ENCODE data around the gene OVAAL.
"Not testable (repeated sequence)": the region's sequence is repeated elsewhere in the genome, so short reads cannot be mapped to it uniquely, and the experiment has no call there.

Gene OVAAL

GRCh38 chr1:180540697-180541594 lies 17.8 kb upstream of the OVAAL start:
- no peak for ATAC-seq

DNA sequence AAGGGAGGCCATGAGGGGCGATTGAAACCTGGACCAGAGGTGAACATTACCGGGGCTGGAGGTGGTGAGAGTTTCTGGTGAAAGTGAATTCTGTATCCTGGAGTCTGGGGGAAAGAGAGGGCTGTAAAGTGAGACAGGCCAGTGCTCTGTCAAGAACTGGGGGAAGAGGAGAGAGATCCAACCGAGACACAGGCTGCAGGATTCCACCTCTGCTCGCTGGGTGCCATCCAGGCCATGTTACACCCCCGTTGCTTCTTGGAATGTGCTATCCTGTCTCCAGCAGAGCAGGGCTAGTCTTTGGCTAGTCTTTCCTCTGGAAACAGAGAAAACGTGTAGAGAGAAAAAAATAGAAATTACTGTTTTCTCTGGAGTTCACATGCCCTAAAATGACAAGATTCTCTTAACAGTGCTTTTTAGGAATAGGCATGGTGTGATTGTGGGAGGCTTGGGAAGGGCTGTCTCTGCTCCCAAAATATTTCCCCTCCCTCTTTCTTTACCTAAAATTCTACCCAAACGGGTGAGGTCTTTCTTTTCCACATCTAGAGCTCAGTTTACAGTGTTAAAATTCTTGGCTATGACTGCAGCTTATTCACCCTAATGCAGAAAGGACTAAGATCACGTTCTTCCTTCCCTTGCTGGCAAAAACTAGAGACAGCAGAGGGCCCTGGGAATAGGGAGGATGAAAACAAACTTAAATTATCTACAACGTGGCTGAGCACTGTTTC lies 16.5 kb upstream of the OVAAL start:
- ATAC-seq: no peak

DNA sequence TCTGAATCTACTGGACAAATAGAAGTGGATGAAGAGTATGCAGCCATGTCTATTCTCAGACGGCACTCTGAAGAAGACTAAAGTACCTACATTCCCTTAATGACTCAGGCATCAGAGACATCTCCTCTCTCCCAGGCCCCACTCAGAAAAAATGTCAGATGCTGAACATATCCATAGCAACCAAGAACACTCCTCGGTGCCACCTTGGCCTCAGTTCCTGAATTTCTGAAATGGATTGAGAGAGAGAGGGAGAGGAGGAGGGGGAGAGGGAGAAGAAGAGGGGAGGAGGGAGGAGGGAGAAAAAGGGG lies 16.0 kb upstream of the OVAAL start:
- no peak for ATAC-seq

GRCh38 chr1:180544050-180544449 lies 14.7 kb upstream of the OVAAL start:
- ATAC-seq: no peak

DNA sequence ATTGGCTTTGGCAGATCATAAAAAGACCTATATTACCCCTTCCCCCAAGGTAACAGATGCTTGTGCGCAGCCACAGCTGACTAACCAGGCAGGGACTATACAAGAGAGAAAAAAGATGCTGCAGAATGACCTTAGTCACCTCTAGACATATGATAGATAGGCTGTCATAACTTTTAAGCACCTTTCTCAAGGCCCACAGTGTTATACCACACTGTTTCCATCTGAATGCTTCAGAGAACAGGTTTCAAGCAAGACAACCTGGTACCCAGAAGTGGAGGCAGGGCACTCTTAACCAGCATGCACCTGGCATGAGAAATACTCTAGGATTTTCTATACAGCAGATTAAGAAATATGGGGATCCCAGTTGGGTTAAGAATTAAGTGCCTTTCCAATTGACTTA lies 12.8 kb upstream of the OVAAL start:
- ATAC-seq: no peak

DNA sequence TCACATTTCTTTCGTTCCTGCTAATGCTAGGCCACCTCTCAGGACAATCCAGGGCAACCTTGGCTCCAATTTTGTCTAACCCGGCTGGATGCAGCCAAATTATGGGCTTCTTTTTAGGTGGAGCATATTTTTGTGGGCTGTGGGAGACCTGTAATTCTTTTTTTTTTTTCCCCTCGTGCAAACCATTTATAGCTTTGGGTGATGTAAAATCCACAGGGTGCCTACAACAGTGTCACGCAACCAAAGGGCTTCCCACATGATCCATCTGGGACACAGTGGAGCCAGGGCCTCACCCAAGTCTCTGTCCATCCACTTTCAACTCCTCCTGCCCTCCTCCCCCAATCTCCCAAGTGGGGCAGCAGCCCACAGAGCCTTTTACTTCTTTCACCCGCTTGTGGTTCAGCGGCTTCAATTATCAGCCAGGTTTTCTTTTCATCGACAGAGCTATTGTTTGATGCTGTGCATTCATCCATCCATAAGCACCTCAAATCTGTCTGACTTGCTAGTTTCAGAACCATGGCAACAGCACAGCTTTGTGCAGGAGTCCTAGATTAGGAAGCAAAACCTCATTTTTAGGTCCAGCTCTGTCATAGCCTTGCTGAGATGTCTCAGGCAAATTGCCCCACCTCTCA lies 10.0 kb upstream of the OVAAL start:
- no peak for ATAC-seq

DNA sequence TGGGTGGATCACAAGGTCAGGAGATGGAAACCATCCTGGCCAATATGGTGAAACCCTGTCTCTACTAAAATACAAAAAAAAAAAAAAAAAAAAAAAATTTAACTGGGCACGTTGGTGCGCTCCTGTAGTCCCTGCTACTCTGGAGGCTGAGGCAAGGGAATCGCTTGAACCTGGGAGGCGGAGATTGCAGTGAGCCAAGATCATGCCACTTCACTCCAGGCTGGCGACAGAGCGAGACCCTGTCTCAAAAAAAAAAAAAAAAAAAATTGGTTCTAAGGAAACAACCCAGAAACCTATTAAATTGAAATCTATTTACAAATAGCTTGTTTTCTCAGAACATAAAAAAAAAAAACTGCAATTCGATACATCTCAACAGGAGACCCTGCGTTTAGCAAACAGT lies 9.0 kb upstream of the OVAAL start:
- ATAC-seq: not testable (repeated sequence)

DNA sequence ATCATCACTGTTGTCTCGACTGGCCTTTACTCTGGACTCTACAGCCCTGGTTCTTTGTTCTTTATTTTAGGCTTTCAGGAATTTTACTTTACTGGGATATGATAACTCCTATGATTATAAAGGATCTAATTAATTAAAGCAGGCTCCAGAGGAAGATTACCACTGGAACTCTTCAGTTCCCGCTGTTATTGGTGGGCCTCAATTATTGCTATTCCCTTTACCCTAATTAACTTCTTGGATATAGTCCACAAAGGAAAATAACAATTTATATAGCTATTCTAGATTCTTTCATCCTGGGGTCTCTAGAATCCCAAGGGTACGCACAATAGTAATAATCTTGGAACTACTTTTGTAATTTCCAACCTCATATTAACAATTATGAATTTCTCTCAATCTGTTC lies 8.5 kb upstream of the OVAAL start:
- no peak for ATAC-seq

GRCh38 chr1:180551997-180552396 lies 6.8 kb upstream of the OVAAL start:
- no peak for ATAC-seq

DNA sequence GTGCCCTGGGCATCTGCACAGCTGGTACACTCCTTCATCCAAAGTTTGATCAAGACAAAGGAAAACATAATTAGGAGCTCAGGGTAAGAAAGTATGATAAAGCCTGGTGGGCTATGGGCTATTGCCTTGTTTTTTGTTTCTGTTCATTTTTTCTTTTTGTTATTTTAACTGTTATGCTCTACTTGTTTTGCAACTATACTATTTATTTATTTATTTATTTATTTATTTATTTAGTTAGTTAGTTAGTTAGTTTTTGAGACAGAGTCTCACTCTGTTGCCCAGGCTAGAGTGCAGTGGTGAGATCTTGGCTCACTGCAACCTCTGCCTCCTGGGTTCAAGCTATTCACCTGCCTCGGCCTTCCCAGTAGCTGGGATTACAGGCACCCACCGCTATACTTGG lies 5.7 kb upstream of the OVAAL start:
- ATAC-seq: not testable (repeated sequence)

DNA sequence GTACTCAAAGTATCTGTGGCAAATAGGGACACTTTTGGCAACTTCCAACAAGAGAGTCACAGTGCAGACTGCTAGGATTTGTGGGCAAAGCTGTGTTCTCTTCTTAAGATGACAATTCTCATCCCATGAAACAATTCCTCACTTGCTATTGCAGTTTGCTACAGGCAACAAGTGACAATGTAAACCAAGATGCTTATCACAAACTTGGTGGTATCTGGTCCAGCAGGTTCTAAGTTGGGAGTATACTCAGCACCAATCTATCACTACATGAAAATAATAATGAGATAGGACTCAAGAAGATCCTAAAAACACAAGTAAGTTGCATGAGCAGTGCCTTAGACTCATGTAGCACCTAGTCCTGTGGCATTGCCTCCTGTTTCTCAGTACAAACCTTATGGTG lies 3.4 kb upstream of the OVAAL start:
- ATAC-seq: no peak

DNA sequence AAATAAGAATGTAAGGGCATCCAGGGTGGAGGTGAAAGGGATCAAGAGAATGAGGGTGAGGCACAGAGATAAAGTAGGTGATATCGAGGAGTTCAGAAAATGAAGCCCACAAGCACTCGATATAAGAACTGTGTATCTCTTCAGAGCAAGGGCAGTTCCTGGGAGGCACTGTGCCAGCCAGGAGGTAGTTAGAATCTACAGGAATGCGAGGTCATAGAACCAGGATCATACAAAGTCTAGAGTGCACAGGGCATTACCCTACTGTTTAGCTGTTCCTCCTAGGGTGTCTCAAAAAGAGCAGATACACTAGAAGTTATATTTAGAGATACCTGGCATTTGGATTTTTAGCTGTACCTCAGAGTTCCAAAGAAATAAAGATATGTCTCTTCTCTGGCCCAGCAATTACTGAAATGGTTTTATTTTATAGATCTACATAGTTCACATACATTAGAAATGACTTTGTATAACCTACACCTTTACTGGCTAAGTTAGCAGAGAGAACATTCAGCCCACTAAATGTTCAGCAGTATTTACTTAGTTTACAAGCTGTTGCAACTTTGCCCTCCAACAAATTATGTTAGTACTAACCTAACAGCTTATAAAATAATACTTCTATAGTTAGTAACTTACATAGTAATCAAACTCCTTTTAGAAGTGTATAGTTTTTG lies 1.6 kb downstream of the OVAAL start:
- no peak for ATAC-seq

DNA sequence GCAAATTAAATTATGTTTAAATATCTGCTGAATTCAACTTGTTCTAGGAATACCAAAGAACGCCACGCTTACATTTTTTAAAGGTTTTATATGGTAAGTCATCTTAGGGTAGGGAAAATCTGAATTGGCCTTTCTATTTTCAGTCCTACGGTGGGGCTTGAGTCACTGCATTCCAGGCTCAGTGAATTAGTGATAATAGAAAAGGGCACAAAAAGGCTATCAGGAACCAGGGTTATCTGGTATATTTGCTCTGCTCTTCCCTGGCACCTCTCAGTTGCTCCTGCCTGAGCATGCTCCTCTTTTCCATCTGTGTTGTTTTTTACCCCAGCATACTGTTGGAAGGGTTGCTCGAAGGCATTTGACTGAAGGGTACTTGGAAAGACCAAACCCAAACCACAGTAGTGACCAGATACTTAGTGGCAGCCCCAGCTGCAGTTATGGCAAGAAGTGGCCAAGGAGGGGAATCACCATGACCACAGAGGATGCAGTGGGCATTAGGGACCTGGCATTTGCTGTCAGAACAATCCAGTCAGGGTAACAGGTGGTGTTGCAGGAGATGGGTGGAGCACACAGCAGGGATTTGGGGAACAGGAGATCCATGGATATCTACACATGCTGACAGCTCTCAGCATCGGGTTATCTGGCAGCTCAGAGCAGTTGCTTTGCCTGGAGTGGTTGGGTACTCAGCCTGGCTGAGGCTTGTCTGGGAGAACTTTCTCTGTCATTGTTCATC lies 2.3 kb downstream of the OVAAL start:
- ATAC-seq: no peak

GRCh38 chr1:180562640-180563025 lies 3.9 kb downstream of the OVAAL start:
- ATAC-seq: no peak

DNA sequence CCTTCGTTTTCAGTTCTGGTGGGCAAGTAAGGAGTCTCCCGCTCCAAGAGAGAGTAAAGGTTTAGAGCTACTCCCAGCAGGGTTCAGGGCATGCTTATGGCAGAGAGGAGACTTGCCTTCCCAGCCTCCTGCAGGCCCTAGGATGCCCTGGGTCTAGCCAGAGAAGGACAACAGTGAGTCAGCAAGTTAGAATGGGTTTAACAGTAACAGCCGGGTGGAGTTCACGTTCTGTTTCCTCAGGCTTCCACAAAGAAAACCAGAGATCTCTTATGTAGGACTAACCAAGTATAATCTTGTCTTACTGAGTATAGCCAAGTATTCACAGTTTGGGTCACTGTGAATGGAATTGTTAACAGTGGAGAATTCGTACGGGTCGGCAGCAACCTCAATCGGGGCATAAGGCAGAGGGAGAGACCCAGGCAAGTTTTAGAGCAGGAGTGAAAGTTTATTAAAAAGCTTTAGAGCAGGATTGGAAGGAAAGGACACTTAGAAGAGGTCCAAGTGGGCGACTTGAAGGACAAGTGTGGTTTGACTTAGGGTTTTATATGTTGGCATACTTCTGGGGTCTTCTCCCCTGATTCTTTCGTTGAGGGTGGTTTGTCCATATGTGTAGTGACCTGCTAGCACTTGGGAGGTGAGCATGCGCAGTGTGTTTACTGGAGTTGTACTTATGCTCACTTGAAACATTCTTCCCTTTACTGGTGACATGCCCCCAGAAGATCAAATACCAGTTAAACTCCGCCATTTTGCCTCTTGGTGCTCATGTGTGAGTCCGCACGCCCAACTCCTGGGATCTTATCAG lies 4.5 kb downstream of the OVAAL start:
- no peak for ATAC-seq

DNA sequence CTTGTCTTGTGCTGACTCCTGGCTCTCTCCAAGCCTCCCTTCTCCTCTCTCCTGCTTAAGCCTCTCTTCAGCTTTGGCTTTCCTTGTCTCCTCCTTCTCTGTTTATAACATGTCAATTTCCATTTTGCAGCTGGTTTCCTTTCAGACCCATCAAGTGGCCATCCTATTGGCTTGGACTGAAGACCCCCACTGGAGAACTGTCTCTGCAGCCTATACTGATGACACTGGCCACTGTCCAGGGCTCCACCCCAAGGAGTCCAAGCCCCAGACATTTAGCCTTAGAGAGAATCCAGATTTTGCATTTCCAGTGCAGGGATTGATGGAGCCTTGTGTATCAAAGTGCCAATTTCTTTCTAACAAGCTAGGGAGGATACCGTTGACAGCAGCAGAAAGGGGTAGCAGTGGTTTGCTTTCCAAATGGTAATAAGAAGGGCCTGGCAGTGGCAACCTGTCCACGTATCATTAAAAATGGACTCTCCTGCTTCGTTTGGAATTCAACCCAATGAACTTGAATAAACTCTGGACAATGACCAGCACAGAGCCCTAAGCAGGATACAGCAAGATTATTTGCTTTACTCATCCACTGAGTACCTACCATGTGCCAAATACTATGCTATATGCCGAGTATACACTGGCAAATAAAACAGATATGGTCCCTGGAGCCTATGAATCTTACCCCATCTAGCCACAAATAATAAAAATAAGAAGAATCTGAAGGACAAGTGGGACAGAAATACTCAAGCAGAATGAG lies 6.5 kb downstream of the OVAAL start:
- ATAC-seq: no peak

- no peak for ATAC-seq
Measured at GRCh38 chr1:180566026-180566425, 7.3 kb downstream of the OVAAL start.

DNA sequence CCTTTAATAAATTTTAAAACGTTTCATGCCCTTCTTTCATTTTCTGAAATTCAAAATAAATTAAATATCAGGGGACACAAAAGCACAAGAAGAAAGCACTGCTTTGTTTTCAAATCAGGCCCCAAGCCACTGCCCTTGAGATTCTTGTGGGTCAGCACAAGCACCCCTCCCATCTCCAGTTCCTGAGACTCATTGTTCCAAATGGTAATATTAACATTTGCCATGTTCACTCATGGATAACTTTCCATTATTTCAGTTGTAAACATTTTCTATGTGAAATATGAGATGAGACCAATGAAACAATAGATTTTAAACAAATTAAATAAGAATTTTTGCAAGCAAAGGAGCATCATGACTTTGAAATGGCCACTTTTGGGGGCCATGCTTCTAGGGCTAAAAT lies 7.7 kb downstream of the OVAAL start:
- ATAC-seq: no peak

DNA sequence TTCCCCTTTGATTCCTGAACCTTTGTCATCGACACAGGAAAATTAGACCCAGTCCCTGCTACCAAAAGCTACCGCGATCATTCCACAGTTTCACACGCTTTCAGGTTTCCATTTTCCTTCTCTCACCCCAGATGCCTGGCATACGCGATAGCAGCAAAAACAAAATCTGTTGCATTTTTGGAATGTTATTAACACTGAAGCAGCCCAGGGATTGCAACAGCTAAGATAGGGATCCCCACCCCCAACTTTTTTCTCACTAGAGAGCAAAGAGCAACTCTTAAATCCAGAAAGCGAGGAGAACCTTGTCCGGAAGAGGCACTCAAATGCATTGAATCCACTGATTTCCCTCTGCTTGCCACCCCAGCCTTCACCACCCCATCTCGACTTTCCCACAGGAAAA lies 8.9 kb downstream of the OVAAL start:
- no peak for ATAC-seq

GRCh38 chr1:180568184-180568583 lies 9.4 kb downstream of the OVAAL start:
- no peak for ATAC-seq
